Measurements from ENCODE around the gene DPM3. TPM values are rescaled to one million over a fixed set of nuclear protein-coding genes. Genes with fewer than 3 reads are reported as not detected.

The DPM3 gene
- total and polyA plus RNA-seq, 2 donors (not counting 1 experiment from before 2014, with no cell fraction given) = 39.9 to 97.3 TPM

DNA sequence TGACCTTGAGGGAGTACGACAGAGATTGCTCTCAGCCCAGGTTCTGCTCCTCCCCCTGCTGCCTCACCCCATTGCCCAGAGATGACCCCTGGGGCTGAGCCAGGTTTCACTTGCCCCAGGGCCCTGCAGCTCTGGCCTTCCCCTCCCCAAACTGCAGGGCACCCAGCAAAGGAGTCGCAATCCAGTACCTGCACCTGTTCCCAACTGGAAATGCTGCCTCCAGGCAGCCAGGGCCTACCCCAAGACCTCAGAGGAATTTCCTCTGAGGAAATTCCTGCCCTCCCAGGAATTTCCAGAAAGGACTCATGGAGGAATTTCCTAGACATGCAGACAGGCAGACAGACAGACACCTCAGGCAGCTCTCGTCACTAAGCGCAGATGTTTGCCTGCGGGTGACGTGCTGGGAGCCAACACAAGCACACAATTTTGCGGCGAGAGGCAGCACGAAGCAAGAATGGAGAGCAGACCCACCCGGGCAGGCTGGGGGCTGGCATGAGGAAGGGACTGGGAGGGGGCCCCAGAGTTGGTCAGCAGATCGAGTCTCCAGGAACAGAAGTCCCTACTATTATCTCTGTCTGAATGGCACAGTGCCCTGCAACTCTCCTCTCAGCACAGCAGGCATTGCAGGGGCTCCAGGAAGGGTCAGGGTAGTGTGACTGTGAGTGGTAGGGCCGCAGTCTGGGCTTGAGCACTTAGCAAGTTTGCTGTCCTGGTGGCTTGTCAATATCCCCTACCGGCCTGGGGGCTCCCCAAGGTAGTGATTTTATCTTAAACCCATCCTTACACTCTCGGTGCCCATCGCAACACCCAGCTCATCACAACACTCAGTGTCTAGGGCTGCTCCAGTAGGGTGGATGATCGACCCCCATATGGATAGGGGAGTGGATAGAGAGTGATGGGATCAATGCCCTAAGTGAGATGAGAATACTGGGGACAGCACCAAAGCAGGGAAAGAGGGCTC is 15.5 kb downstream of the DPM3 start:
- intact Hi-C loops (cut with micrococcal nuclease) = loop anchor here (5.0 kb wide), 2 partner anchors 32 to 43 kb away; no protein-coding TSS in a partner anchor
- Histone ChIP-seq H2AFZ (ENCODE audit: insufficient read depth, low read depth, low read length, poor library complexity, severe bottlenecking) (no peak overlapping the region), H4K20me1 (ENCODE audit: control insufficient read depth, insufficient read depth, low read length, poor library complexity, severe bottlenecking) (peaks cover 8% of the 10 kb centered on the region), H3K9me3 (ENCODE audit: control extremely low read depth in 1 of 3, control insufficient read depth in 2 of 3, insufficient read depth in 1 of 3, low read length in 2 of 3) (peaks cover 0 to 7% (median 0%) of the 10 kb centered on the region in 3 donors), H3K4me3 (ENCODE audit: control extremely low read depth in 1 of 5, extremely low read depth in 1 of 5, insufficient read depth in 1 of 5, low read depth in 2 of 5, low read length in 4 of 5) (no peak overlapping the region), H3K27me3 (replicated peaks in 1 of 4; ENCODE audit: control extremely low read depth in 1 of 4, control insufficient read depth in 3 of 4, insufficient read depth in 4 of 4, low read length in 3 of 4) (peaks cover 0 to 49% (median 24%) of the 10 kb centered on the region in 4 experiments), H3K9ac (ENCODE audit: low read length) (no peak overlapping the region), H3K36me3 (replicated peaks in 1 of 2; ENCODE audit: control extremely low read depth in 1 of 2, control insufficient read depth in 1 of 2, extremely low read depth in 1 of 2, insufficient read depth in 2 of 2, low read length in 1 of 2) (no peaks in the 10 kb centered on the region), H3K4me2 (replicated peaks; ENCODE audit: low read depth, low read length, poor library complexity, severe bottlenecking) (no peak overlapping the region), H3K27ac (ENCODE audit: low read length in 2 of 2) (no peak overlapping the region), H3K4me1 (ENCODE audit: control insufficient read depth in 2 of 2, insufficient read depth in 2 of 2, low read length in 2 of 2) (peaks cover 34% of the 10 kb centered on the region in 2 donors), H3K79me2 (ENCODE audit: control insufficient read depth, insufficient read depth, low read length) (no peaks in the 10 kb centered on the region)
- peaks cover 34% of the 10 kb centered on the region for H3K4me1 Mint-ChIP-seq
- DNase-seq (no peak), ATAC-seq (ENCODE audit: low read depth) (no peak)
- ChIA-PET POLR2A (interaction anchor here (0.7 kb wide), 1 partner anchor 50 kb away, joined by 3 read pairs; no protein-coding TSS in a partner anchor), CTCF (interaction anchor here (1.5 to 2.3 kb wide), 2 partner anchors 33 to 42 kb away, joined by 5 to 10 read pairs; no protein-coding TSS in a partner anchor)
- no peak overlapping the region for H3K4me3 Mint-ChIP-seq
- H3K27ac Mint-ChIP-seq = no peak overlapping the region
- WGBS (ENCODE audit: insufficient coverage) = 90% methylated on average over 11 of the region's 16 CpGs
- peaks cover 54% of the 10 kb centered on the region for H3K27me3 Mint-ChIP-seq
- TF ChIP-seq, protein P1, sequence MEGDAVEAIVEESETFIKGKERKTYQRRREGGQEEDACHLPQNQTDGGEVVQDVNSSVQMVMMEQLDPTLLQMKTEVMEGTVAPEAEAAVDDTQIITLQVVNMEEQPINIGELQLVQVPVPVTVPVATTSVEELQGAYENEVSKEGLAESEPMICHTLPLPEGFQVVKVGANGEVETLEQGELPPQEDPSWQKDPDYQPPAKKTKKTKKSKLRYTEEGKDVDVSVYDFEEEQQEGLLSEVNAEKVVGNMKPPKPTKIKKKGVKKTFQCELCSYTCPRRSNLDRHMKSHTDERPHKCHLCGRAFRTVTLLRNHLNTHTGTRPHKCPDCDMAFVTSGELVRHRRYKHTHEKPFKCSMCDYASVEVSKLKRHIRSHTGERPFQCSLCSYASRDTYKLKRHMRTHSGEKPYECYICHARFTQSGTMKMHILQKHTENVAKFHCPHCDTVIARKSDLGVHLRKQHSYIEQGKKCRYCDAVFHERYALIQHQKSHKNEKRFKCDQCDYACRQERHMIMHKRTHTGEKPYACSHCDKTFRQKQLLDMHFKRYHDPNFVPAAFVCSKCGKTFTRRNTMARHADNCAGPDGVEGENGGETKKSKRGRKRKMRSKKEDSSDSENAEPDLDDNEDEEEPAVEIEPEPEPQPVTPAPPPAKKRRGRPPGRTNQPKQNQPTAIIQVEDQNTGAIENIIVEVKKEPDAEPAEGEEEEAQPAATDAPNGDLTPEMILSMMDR (IDR thresholded peaks at IDR 0.05) = no peak
- no peak for TF ChIP-seq EZH2 (IDR thresholded peaks at IDR 0.05; ENCODE audit: borderline replicate concordance, insufficient read depth, low read depth, low read length, poor library complexity, severe bottlenecking)
- no peaks in the 10 kb centered on the region for H3K9me3 Mint-ChIP-seq (ENCODE audit: insufficient read depth)

DNA sequence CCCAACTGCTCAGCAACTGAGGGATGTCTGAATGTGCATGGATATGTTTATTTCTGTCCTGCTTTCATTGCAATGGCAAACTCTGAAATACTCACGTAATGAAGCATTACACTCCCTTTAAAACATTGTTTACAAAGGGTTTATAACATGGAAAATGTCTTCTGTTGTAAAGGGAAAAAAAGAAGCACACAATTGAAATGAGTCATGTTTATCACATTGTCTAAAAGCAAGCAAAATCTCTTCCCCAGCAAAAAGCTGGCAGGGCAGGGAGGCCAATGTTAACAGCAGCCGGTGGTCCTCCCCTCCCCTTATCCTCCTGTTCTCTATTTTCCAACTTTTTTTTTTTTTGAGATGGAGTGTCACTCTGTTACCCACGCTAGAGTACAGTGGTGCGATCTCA is 16.5 kb downstream of the DPM3 start:
- H4K20me1 ChIP-seq (ENCODE audit: control insufficient read depth, insufficient read depth, low read length, poor library complexity, severe bottlenecking) = peaks cover 8% of the 10 kb centered on the region
- Mint-ChIP-seq H3K27me3 (peaks cover 52% of the 10 kb centered on the region), H3K4me1 (peaks cover 26% of the 10 kb centered on the region), H3K9me3 (ENCODE audit: insufficient read depth) (no peaks in the 10 kb centered on the region), H3K4me3 (no peak overlapping the region), H3K27ac (no peak overlapping the region)
- WGBS (ENCODE audit: insufficient coverage) = 100% methylated on average over 1 of the region's 4 CpGs
- CTCF ChIA-PET = no interaction called here
- peaks cover 0 to 3% (median 0%) of the 10 kb centered on the region in 3 donors for H3K9me3 ChIP-seq (ENCODE audit: control extremely low read depth in 1 of 3, control insufficient read depth in 2 of 3, insufficient read depth in 1 of 3, low read length in 2 of 3)
- no peak overlapping the region for H2AFZ ChIP-seq (ENCODE audit: insufficient read depth, low read depth, low read length, poor library complexity, severe bottlenecking)
- intact Hi-C loops (cut with micrococcal nuclease) = no loop called here
- no peak for TF ChIP-seq EZH2 (IDR thresholded peaks at IDR 0.05; ENCODE audit: borderline replicate concordance, insufficient read depth, low read depth, low read length, poor library complexity, severe bottlenecking)
- TF ChIP-seq, protein P1 (IDR thresholded peaks at IDR 0.05) = no peak
- H3K79me2 ChIP-seq (ENCODE audit: control insufficient read depth, insufficient read depth, low read length) = no peaks in the 10 kb centered on the region
- no peak overlapping the region for H3K4me2 ChIP-seq (replicated peaks; ENCODE audit: low read depth, low read length, poor library complexity, severe bottlenecking)
- no peak overlapping the region for H3K4me3 ChIP-seq (ENCODE audit: control extremely low read depth in 1 of 5, extremely low read depth in 1 of 5, insufficient read depth in 1 of 5, low read depth in 2 of 5, low read length in 4 of 5)
- DNase-seq = no peak
- H3K9ac ChIP-seq (ENCODE audit: low read length) = no peak overlapping the region
- peaks cover 0 to 40% (median 19%) of the 10 kb centered on the region in 4 experiments for H3K27me3 ChIP-seq (replicated peaks in 1 of 4; ENCODE audit: control extremely low read depth in 1 of 4, control insufficient read depth in 3 of 4, insufficient read depth in 4 of 4, low read length in 3 of 4)
- no peaks in the 10 kb centered on the region for H3K36me3 ChIP-seq (replicated peaks in 1 of 2; ENCODE audit: control extremely low read depth in 1 of 2, control insufficient read depth in 1 of 2, extremely low read depth in 1 of 2, insufficient read depth in 2 of 2, low read length in 1 of 2)
- H3K27ac ChIP-seq (ENCODE audit: low read length in 2 of 2) = no peak overlapping the region
- POLR2A ChIA-PET = interaction anchor here (0.7 kb wide), 1 partner anchor 49 kb away, joined by 3 read pairs; no protein-coding TSS in a partner anchor
- H3K4me1 ChIP-seq (ENCODE audit: control insufficient read depth in 2 of 2, insufficient read depth in 2 of 2, low read length in 2 of 2) = peaks cover 24 to 26% of the 10 kb centered on the region in 2 donors
- no peak for ATAC-seq (ENCODE audit: low read depth)

All from B cell (primary cell).